Hematopoietic multipotent progenitor cell treated with erythropoietin and hydrocortisone succinate and interleukin-3 and kit ligand, for 4 days (in vitro differentiated cells): ENCODE data around the gene RWDD3.
A peak's percentile ranks its signal among the peaks of the same experiment; 100 is the strongest.

Experiments used
- DNase-seq: peaks from one replicate; pipeline ENCODE4 v3.0.0-alpha.2; 2015

RWDD3 gene

GRCh38 chr1:95230768-95231191 lies 3.2 kb upstream of the RWDD3 start:
- no peak for DNase-seq

- DNase-seq: no peak
Measured at GRCh38 chr1:95232646-95233318, 1.2 kb upstream of the RWDD3 start.

GRCh38 chr1:95233319-95233736 lies 682 bp upstream of the RWDD3 start:
- DNase-seq: no peak

GRCh38 chr1:95236784-95237575 lies 3.0 kb downstream of the RWDD3 start:
- no peak for DNase-seq

GRCh38 chr1:95237981-95238703 lies 4.1 kb downstream of the RWDD3 start:
- DNase-seq: no peak

GRCh38 chr1:95245029-95245428 lies 11.0 kb downstream of the RWDD3 start:
- no peak for DNase-seq

GRCh38 chr1:95246511-95246910 lies 12.5 kb downstream of the RWDD3 start:
- DNase-seq: no peak

GRCh38 chr1:95247607-95248006 lies 13.6 kb downstream of the RWDD3 start:
- DNase-seq: no peak

- DNase-seq: peak; percentile 88
Measured at GRCh38 chr1:95249916-95250315, 15.9 kb downstream of the RWDD3 start.

- peak; percentile 89 for DNase-seq
Measured at GRCh38 chr1:95252422-95252821, 18.4 kb downstream of the RWDD3 start.

GRCh38 chr1:95254959-95255358 lies 20.9 kb downstream of the RWDD3 start:
- no peak for DNase-seq

- no peak for DNase-seq
Measured at GRCh38 chr1:95255826-95256225, 21.8 kb downstream of the RWDD3 start.

GRCh38 chr1:95257758-95258157 lies 23.7 kb downstream of the RWDD3 start:
- DNase-seq: no peak

- no peak for DNase-seq
Measured at GRCh38 chr1:95259245-95259644, 25.2 kb downstream of the RWDD3 start.

- DNase-seq: peak; percentile 51
Measured at GRCh38 chr1:95262913-95263312, 28.9 kb downstream of the RWDD3 start.

- DNase-seq: no peak
Measured at GRCh38 chr1:95263450-95263849, 29.4 kb downstream of the RWDD3 start.

GRCh38 chr1:95265106-95265505 lies 31.1 kb downstream of the RWDD3 start:
- DNase-seq: no peak

- no peak for DNase-seq
Measured at GRCh38 chr1:95276429-95276828, 42.4 kb downstream of the RWDD3 start.

- peak; percentile 6 for DNase-seq
Measured at GRCh38 chr1:95278173-95279006, 44.4 kb downstream of the RWDD3 start.

- DNase-seq: no peak
Measured at GRCh38 chr1:95281781-95282517, 47.9 kb downstream of the RWDD3 start.

- no peak for DNase-seq
Measured at GRCh38 chr1:95282518-95282895, 48.5 kb downstream of the RWDD3 start.

GRCh38 chr1:95284420-95284819 lies 50.4 kb downstream of the RWDD3 start:
- DNase-seq: no peak
